Stomach (tissue), 19 donors: Measurements from ENCODE around the gene SPAG6. TPM values are rescaled to one million over a fixed set of nuclear protein-coding genes. Genes with fewer than 3 reads are reported as not detected.
A peak's percentile ranks its signal among the peaks of the same experiment; 100 is the strongest.

Experiments used
- DNase-seq, 2 donors: peaks; one replicate each; pipeline versions ENCODE4 v3.0.0 to v3.0.0-alpha.2; 2013 to 2019
- H3K27ac ChIP-seq, 5 donors: fragments of 200-600 bp in 4 of 5; sonication (generic) in 4 of 5; one replicate each; pipeline ENCODE4 v1.5.1; 2013 to 2019; ENCODE audit warnings: mild to moderate bottlenecking in 1 of 5, moderate library complexity in 1 of 5
- H3K27me3 ChIP-seq, 3 donors: fragments of 200-600 bp; sonication (generic); one replicate each; pipeline ENCODE4 v1.5.1; 2017 to 2019; ENCODE audit warnings: mixed run types in 1 of 3
- H3K36me3 ChIP-seq, 4 donors: fragments of 200-600 bp; sonication (generic); 1 replicate in 3 of 4; 2 replicates in 1 of 4; pipeline ENCODE4 v1.5.1; 2016 to 2019
- H3K4me1 ChIP-seq, 4 donors: fragments of 200-600 bp; sonication (generic); one replicate each; pipeline ENCODE4 v1.5.1; 2016 to 2019
- H3K4me3 ChIP-seq, 4 donors: fragments of 200-600 bp; sonication (generic) in 3 of 4; one replicate each; pipeline ENCODE4 v1.5.1; 2016 to 2019; ENCODE audit warnings: mild to moderate bottlenecking in 1 of 4
- H3K9me3 ChIP-seq, 4 donors: fragments of 200-600 bp; sonication (generic); one replicate each; pipeline ENCODE4 v1.5.1; 2016 to 2019
- CTCF ChIP-seq, 7 experiments: fragments of 450-650 bp in 4 of 7; fragments of 200-600 bp in 3 of 7; sonication (generic) in 3 of 7; IDR thresholded peaks; one replicate each; pipeline ENCODE4 v1.5.1; 2016 to 2019; ENCODE audit warnings: antibody characterized with exemption in 7 of 7, control low read depth in 2 of 7, mild to moderate bottlenecking in 1 of 7
- EP300 ChIP-seq: sonication (generic); formaldehyde crosslinking; IDR thresholded peaks from one replicate; pipeline ENCODE4 v1.6.1; 2017; ENCODE audit warnings: antibody characterized with exemption
- POLR2A ChIP-seq, 4 donors: fragments of 450-650 bp; IDR thresholded peaks; one replicate each; pipeline ENCODE4 v1.6.1; 2016; ENCODE audit warnings: antibody characterized with exemption in 4 of 4, control low read depth in 2 of 4, mild to moderate bottlenecking in 1 of 4, moderate library complexity in 1 of 4
- POLR2AphosphoS5 ChIP-seq, 3 donors: sonication (generic); formaldehyde crosslinking; IDR thresholded peaks; one replicate each; pipeline ENCODE4 v1.6.1; 2016; ENCODE audit warnings: antibody characterized with exemption in 3 of 3
- WGBS, 5 donors: extraction: QIAGEN DNeasy Blood & Tissue Kit in 3 of 5; methylation state at CpG; one replicate each; pipeline versions ENCODE4 v1.1.5 to v1.1.7; 2013 to 2018; 5-methylcytosine and 5-hydroxymethylcytosine counted together
- intact Hi-C: fragments of 100-400 bp; cut with DNase I; formaldehyde crosslinking; loops from one replicate; pipeline ENCODE4 v1.15.1; 2023; ENCODE audit warnings: low total_unique reads
- long read RNA-seq, 10 donors: transcript quantifications; one replicate each; lab custom pipeline, GENCODE V29; 2026
- polyA plus RNA-seq, 3 donors: library from polyadenylated mRNA; stranded (reverse); fragments of 200-250 nt; gene quantifications; one replicate each; pipeline ENCODE4 v1.2.3, GENCODE V29; 2013
- total RNA-seq, 5 donors: library from RNA; depleted of rRNA; stranded (reverse); fragments of >200 nt; gene quantifications; one replicate each; pipeline versions ENCODE4 v1.1.0 to v1.2.3, GENCODE V29; 2014 to 2016
- donor health status: healthy with polysubstance abuse.
- donor health status: Bipolar disorder and iron deficiency.
- donor health status: healthy.

SPAG6 gene
- total RNA-seq (not detected), polyA plus RNA-seq (not detected)
- long read RNA-seq, donor 1, result 0 reads
- long read RNA-seq, donor 2, result 0 reads
- long read RNA-seq, donor 3, result 0 reads
- long read RNA-seq, donor 4, result 0 reads
- long read RNA-seq, donor 5, result 0 reads
- long read RNA-seq, donor 6, result 0 reads
- long read RNA-seq, donor 7, result 0 reads
- long read RNA-seq, donor 8, result 0 reads
- long read RNA-seq, donor 9, result 0 reads
- long read RNA-seq, donor 10, result 0 reads

GRCh38 chr10:22345301-22346095 lies at the start of gene SPAG6:
SPAG6 (plus strand) TSS chr10:22345496; CDS start chr10:22345612, 116 bp downstream.
- Histone ChIP-seq H3K27me3 (peaks cover 23 to 77% (median 56%) of the 10 kb centered on the region in 3 donors), H3K4me1 (peaks cover 0 to 22% (median 14%) of the 10 kb centered on the region in 4 donors), H3K9me3 (peaks cover 0 to 14% (median 6%) of the 10 kb centered on the region in 4 donors), H3K27ac (no peak within 1 kb of the TSS), H3K36me3 (no peaks in the 10 kb centered on the region), H3K4me3 (peak within 1 kb of the TSS; percentile 10 to 44 (median 30))
- DNase-seq, result peak; percentile 52 to 88
- TF ChIP-seq POLR2A (IDR thresholded peaks at IDR 0.05) (no peak), EP300 (no peak), CTCF (IDR thresholded peaks at IDR 0.05) (no peak), POLR2AphosphoS5 (IDR thresholded peaks at IDR 0.05) (no peak)
- 5 to 11% (median 9%) methylated on average over 51 to 83 of the region's 83 CpGs for WGBS, 5 donors
- intact Hi-C loops, result no loop called here

GRCh38 chr10:22301193-22301592 lies 44.1 kb upstream of the SPAG6 start:
- TF ChIP-seq POLR2AphosphoS5 (IDR thresholded peaks at IDR 0.05), result no peak
- no peak for TF ChIP-seq EP300
- no peak for TF ChIP-seq POLR2A (IDR thresholded peaks at IDR 0.05)
- TF ChIP-seq CTCF (IDR thresholded peaks at IDR 0.05), result no peak
- Histone ChIP-seq H3K27ac (no peak overlapping the region), H3K4me1 (no peaks in the 10 kb centered on the region), H3K27me3 (no peaks in the 10 kb centered on the region), H3K4me3 (no peak overlapping the region), H3K9me3 (no peaks in the 10 kb centered on the region), H3K36me3 (no peaks in the 10 kb centered on the region)
- no peak for DNase-seq
- WGBS, 5 donors, result 89 to 100% (median 97%) methylated on average over 4 of the region's 4 CpGs
- intact Hi-C loops, result no loop called here

GRCh38 chr10:22303461-22303860 lies 41.8 kb upstream of the SPAG6 start:
- no peaks in the 10 kb centered on the region for H3K27me3 ChIP-seq
- 92 to 97% (median 94%) methylated on average over 3 of the region's 3 CpGs for WGBS, 5 donors
- H3K36me3 ChIP-seq, result no peaks in the 10 kb centered on the region
- no peaks in the 10 kb centered on the region for H3K9me3 ChIP-seq
- H3K4me3 ChIP-seq, result no peak overlapping the region
- no peak for TF ChIP-seq CTCF (IDR thresholded peaks at IDR 0.05)
- no peak for TF ChIP-seq EP300
- TF ChIP-seq POLR2A (IDR thresholded peaks at IDR 0.05), result no peak
- no peak for TF ChIP-seq POLR2AphosphoS5 (IDR thresholded peaks at IDR 0.05)
- H3K4me1 ChIP-seq, result no peaks in the 10 kb centered on the region
- no peak overlapping the region for H3K27ac ChIP-seq
- intact Hi-C loops, result no loop called here
- DNase-seq, result no peak

- Histone ChIP-seq H3K9me3 (no peaks in the 10 kb centered on the region), H3K36me3 (no peaks in the 10 kb centered on the region), H3K27me3 (no peaks in the 10 kb centered on the region), H3K27ac (no peak overlapping the region), H3K4me1 (no peaks in the 10 kb centered on the region), H3K4me3 (no peak overlapping the region)
- WGBS, 5 donors, result 76 to 92% (median 82%) methylated on average over 2 of the region's 2 CpGs
- no peak for DNase-seq
- TF ChIP-seq EP300, result no peak
- no peak for TF ChIP-seq POLR2AphosphoS5 (IDR thresholded peaks at IDR 0.05)
- no peak for TF ChIP-seq CTCF (IDR thresholded peaks at IDR 0.05)
- TF ChIP-seq POLR2A (IDR thresholded peaks at IDR 0.05), result no peak
- intact Hi-C loops, result no loop called here
Observed at GRCh38 chr10:22305721-22306120, 39.6 kb upstream of the SPAG6 start.
